Activated CD4-positive, alpha-beta T cell treated with anti-CD3 and anti-CD28 coated beads for 1 hour (primary cell): ENCODE measurements around the gene COL8A1.
"Not testable (repeated sequence)": the region's sequence is repeated elsewhere in the genome, so short reads cannot be mapped to it uniquely, and the experiment has no call there.

ENCODE experiments used
- DNase-seq: peaks from one replicate; pipeline ENCODE4 v3.0.0-alpha.2; 2020

The COL8A1 gene

DNA sequence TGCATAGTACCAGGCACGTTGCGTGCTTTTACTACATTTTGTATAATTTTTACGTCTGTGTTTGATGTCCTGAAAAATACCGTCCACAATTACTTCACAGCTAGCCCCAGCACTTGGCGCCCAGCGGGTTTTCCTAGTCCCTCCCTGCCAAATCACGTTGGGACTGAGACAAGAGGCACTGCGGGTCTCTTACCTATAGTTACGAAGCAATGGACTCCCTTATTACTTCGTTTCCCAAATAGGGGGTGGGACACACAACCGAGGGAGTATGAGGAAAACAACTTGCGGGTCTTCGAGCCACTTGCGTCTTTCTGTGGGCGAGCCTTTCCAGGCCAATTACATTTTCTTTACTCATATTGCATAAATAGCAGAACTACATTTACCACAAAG, 178.6 kb downstream of the COL8A1 start:
- DNase-seq: no peak

DNA sequence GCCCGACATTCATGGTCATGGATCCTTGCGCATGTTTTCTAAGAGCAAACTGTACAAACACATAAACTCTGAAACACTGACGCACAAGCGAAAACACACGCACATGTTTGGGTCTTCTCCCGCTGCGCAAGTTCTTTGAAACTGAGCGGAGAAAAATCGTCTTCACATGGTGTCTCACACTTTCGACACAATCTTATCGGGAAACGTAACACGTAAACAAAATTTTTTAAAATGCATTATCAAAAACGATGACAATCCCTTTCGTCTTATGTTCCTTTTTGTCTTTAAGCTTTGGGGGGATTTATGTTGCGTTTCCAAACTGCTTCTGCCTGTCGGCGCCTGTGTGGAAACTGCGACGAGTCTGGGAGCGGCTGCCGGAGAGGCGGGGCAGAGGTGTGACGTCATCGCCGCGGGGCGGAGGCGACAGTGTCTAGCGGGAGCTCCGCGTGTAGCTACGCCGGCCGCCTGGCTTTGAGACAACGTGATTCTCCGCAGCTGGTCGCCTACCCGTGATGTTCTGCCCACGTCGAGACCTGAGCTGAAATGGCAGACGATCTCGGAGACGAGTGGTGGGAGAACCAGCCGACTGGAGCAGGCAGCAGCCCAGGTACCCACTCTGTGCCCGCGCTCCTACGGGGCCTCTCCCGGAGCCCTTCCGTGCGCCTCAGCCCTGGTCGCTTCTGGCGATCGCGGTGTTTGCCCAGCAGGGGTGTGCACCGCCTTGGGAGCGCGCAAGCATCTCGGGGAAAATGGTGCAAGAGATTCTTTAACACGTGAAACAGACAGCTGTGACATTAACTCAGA, 179.2 kb downstream of the COL8A1 start, which contains the start of gene CMSS1:
TSS of gene CMSS1 (plus strand) at position 426 of the 804 bp plus-strand sequence.
- DNase-seq: peak; percentile 93

DNA sequence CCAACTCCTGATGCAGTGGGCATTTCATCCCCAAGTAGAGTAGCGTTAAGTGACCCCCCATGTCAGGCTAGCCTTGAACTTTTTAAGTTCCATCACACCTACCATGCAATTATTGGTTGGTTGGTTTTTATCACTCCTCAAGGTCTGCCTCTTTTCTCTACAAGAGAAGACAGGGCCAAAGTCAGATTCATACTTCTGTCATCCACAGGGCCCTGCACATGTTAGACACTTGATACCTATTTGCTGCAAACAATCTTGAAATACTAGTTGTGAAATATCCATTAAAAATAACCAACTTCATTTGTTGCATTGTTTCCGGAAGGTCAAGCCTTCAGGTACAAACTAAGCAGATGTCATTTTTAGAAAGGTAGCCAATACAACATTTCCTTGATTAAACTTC, 180.4 kb downstream of the COL8A1 start:
- DNase-seq: no peak

DNA sequence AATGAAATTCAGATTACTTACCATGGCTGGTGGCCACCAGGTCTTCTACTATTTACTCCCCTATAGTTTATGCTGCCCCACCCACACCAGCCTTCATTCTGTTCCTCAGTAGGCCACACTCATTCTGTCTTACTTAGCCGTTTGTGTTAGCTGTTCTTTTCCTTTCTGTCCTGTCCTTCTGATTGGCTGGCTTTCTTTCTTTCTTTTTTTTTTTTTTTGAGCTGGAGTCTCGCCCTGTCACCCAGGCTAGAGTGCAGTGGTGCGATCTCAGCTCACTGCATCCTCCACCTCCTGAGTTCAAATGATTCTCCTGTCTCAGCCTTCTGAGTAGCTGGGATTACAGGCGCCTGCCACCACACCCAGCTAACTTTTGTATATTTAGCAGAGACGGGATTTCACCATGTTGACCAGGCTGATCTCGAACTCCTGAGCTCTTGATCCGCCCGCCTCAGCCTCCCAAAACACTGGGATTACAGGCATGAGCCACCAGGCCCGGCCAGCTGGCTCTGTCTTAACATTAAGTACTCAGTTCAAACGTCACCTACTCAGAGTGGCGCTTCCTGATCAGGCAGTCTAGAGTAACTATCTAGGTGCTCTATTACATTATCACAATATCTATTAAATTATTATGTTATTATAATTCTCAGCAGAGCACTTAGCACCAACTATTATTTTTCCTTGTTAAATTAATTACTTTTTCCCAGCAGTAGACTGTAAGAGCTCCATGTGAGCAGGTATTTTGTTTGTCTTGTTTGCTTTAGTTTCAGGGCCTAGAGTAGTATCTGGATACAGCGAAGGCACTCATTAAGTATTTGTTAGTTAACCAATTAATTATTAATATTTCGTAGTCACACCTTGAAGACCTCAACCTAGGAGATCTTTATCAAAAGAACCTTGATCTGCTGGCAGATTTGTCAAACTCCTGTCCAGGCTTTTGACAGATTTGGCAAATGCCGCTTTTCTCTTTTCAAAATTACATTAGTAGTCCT, 185.6 kb downstream of the COL8A1 start:
- no peak for DNase-seq

DNA sequence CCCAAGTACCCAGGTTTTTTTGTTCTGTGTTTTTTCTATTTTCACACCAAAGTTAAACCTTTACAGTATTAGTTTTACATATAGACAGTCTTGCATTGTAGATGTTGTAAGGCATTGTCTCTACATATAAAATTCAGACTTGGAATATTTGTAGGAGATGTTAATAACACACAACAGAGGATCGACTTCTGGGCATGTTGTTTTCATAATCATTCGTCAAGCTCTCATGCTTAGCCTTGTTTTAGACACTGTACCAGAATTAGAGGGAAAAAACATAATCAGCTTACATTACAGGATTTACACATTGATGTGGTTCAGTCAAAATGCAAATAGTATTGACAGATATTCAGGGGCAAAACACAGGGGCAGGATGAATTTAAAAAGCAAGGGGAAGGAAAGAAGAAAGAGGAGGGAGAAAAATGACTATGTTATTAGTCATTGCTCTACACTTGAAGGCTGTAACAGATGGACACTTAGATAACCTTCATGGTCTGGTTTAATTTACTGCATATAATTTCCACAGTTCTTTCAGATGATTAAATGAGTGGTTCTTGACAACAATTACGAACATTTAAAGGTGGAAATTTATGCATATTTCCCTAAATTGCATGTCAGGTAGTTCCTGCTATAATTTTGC, 186.7 kb downstream of the COL8A1 start:
- DNase-seq: no peak

DNA sequence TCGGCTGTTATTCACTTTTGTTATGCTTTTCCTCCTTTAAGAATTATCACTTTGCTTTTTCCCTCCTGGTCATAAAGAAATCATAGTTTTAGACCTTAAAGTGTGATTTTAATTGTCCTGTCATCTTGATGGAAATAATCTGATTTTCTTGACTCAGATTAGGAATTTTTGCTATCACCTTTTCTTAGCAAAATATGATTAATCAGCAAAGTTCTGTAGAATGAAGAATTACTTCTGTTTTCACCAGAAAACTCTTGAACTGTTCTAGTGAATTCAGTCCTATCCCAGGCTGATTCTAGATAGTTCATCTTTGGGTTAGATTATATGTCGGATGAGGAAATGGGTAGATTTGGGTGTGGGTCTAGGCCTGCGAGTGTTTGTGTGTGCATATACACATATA, 191.4 kb downstream of the COL8A1 start:
- DNase-seq: no peak

DNA sequence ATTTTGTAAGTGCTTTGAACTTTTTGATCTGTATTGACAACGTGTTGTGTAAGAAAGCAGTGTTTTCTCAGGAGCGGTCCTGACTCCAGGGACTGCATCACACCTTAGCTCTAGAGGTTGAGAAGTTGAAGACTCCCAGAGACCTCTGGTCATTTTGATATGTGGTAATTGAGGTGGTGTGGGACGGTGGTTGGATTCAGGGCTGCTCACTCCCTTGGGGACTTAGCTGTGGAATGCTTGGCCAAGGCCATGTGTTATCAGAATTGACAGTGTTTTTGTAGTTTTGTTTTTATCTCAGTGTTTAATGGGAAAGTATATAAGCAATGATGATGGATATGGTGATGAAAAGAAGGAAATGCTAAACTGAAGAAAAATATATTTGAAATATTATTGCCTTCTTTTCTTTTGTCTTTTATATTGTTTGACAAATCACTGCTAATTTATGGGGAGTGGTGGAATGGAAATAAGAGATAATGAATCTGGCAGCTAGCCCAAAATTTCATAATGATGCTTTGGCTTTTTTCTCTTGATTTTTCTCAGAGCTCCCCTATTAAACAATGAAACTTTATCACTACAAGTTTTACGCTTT, 195.3 kb downstream of the COL8A1 start:
- no peak for DNase-seq

DNA sequence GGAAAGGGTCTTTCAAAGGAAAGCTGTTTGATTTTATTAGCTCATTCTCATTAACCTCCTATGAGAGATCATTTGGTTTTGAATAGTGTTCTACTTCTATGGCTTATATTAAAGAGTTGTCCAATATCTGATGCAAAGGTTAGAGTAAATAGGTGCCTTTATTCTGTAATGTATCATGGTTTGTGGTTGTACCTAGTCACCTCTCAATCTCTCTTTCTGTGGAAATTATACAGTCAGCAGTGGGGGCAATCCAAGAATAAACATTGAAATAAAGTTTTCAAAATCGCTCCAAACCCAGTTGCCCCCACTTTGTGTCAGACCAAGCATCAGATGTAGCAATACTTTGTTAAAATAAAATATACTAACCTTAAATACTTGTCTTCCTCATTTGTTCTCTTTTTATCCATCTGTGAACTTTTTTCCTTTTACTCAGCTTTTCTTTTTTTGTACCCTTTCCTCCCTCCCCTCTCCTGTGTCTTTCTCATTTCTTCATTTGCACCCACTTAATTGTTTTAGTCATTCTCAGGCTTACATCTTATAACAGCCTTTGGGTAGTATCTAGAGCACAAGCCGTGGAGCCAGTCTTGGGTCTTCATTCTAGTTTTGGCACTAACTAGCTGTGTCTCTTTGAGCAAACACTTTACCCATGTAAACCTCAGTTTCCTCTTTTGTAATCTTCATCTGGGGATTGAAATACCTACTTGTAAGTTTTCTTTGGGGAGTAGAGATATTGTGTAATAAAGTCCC, 196.0 kb downstream of the COL8A1 start:
- no peak for DNase-seq

DNA sequence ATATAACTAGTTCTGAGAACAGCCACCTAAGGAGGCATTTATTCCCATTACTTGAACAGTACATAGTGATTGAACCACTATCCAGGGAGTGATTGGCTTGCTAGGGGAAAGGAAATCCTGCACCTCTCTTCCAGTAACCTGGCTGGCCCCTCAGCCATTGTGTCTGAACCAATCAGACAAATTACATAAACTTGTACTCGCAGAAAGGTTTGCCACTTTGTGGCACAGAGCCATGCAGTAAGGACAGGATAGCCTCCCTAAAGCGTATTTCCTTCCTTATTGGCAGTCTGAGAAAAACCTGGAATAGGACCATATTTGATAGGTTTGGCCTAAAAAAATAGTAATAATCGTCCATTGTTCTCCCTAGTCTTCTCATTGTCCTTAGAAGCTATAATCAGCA, 198.3 kb downstream of the COL8A1 start:
- no peak for DNase-seq

DNA sequence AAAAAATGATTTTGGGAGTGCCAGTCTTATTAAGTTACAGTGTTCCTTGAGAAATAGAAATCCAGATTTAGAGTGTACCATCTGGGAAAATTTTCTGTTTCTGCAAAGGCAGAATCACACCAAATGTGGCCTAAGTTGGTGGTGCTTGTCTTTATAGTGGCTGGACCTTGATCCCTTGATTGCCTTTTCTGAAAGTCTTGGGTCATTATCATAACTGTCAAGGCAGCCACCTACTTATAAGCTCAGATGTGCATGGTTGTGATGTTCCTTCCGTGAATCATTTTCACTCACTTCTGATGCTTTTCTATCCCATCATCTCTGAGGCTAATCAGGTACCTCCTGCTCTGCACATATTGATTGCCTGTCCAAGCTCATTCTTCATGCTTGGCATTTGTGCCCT, 199.3 kb downstream of the COL8A1 start:
- no peak for DNase-seq

DNA sequence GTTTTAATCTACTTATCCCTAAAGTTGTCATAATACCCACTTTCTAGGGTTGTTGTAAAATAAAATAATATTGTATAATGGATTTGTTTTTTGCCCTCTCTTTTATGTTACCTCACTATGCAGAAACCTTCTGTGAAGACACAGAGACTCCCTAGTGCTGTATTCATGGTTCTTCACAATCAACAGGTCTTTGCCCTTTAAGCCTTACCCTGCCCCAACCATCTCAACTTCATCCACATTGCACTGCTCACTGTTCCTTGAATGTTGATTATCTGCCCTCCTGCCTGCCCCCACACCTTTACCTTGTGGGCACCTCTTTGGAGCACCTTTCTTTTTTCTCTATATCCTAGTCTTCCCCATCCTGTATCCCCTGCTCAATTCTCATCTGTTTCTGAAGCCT, 200.4 kb downstream of the COL8A1 start:
- no peak for DNase-seq

DNA sequence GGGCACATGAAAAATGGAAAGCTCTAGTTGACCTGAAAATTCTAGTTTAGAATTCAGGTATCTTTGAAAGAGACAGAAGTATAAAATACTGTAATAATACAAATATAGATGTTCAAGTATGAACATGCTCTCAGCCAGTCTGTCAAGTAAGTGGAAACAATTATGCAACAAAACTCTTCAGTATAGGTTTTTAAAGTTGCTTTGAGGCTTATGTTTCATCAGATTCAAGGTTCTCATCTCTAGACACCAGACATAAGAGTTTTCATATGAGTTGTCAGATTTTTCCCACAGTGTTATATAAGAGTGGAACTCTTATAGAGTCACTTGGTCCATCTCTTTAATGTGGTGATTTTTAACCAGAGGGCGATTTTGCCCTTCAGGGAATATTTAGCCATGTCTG, 201.2 kb downstream of the COL8A1 start:
- DNase-seq: no peak

DNA sequence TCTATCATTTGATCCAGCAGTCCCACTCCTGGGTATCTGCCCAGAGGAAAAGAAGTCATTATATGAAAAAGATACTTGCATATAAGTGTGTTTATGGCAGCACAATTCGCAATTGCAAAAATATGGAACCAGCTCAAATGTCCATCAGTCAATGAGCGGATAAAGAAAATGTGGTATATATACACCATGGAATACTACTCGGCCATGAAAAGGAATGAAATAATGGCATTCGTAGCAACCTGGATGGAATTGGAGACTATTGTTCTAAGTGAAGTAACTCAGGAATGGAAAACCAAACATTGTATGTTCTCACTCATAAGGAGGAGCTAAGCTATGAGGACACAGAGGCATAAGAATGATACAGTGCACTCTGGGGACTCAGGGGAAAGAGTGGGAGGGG, 203.6 kb downstream of the COL8A1 start:
- not testable (repeated sequence) for DNase-seq

DNA sequence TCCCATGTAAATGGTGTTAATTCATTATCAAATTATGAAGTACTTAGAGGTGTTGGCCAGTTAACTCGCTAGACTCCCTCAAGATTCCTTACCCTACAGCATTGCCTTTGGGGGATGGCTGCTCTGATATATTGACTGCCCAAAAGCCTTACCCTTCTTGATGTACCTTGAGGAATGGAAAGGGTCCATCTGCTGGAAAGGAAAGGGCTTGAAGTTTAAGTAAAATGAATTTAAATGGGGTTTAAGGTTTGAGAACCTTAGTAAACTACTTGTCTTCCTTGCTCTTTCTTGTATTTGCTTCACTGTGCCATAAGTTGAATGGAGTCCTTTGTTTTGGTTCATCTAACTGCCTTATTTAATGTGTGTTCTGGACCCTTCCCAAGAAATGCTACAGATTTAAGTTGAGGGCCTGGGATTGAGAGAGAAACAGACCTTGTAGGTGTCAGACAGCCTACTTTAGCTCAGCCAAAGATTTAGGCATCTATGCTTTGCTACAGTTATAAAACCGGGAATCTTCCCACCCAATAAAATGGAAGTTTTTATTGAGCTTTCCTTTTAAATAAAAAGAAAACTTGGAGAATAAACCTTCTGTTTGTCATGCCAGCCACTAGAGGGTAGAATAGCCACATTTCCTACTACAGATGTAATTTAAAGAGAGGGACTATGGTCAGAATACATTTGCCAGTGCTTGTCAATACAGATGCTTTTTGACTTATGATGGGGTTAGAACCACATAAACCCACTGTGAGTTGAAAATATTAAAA, 204.6 kb downstream of the COL8A1 start:
- DNase-seq: no peak

DNA sequence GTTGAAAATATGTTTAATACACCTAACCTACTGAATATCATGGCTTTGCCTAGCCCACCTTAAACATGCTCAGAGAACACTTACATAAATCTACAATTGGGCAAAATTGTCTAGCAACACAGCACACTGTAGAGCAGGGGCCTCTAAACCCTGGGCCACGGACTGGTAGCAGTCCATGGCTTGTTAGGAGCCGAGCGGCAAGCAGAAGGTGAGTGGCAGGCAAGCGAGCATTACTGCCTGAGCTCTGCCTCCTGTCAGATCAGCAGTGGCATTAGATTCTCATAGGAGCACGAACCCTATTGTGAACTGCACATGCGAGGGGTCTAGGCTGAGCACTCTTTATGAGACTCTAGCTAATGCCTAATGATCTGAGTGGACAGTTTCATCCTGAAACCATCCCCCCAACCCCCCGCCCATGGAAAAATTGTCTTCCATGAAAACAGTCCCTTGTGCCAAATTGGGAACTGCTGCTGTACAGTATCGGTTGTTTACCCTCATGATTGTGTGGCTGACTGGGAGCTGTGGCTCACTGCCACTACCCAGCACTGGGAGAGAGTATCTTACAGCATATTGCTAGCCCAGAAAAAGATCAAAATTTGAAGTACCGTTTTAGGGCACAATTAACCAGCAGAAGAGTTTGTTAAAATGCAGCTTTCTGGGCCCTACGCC, 205.3 kb downstream of the COL8A1 start:
- no peak for DNase-seq

DNA sequence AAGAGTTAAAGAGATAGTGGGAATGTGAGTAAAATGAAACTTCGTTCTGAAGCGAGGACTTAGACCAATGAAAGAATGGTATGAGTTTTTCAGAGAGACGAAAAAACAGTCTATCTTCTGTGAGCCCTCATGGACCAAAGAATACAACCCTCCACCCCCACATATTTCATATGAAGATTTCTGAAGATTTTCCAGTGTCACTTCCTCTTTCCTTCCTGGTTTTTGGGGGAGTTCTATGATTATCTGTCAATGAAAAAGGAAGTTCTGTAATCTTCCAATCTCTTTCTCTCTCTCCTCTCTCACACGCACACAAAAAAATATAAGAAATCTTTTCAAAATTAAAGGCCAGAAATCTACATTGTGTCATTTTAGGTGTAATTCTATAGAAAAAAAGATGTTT, 206.9 kb downstream of the COL8A1 start:
- DNase-seq: no peak

DNA sequence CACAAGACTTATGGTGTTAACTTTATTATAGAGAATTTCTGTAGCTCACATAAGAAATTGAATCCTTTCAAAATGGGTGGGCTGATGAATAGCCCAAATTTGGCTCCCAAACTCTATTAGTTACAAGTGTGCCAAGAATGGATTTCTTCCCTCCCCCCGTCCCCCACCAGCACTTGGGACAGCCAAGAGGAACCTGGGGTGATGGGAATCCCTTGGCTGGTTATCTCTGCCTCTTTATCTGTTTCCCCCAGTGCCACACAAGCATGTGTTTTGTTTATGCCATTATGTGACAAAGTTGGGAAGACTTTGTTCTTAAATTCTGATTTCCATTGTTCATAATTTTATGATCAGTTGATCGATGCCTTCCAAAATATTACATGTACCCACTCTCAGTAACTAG, 207.6 kb downstream of the COL8A1 start:
- DNase-seq: no peak

DNA sequence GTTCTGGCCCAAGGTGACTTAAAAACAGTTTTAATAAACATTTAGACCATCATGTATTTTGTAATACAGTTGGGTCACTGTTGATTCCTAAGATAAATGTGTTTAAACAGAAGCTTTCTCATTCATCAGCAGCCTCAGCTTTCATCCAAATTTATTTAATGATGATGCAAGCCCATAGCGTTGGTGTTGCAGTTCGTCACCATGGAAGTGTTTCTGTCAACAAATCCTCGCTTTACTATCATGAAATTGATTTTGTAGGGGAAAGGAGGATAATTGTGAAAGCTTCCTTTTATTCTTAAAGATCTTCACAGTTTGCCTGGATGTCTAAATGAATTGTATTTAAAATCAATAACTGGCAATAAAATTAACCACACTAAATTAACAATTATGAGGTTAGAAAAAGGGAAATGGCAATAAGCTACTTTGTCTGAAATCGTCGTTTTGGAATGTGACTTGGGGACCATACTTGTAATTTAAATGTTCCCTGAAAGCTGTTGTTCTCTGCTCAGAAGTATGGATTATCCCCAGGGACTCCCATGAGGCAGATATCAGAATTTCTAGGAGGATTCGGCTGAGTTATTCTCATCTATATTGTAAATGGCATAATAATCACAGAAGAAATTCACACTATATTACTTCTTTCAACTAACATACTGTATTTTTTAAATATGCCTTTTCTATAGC, 208.2 kb downstream of the COL8A1 start:
- DNase-seq: no peak

DNA sequence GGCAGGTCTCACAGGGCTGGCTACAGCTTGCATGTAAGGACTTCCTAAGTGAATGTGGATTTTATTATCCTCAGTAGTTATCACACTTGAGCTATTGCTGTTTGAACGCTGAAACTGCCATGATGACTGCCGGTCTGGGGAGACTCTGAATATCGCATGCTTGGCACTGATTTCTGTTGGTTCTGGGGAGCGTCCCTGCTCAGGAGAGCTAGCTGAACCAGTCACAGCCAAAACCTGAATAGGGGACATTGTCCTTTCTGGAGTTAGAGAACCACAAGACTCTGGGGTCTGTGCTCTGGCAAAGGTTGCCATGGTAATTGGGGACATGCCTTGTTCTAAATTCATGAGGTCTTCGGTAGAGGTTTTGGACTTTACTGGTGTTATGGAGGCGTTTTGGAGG, 210.0 kb downstream of the COL8A1 start:
- no peak for DNase-seq
